Astrocyte (in vitro differentiated cells and primary cell): ENCODE data around the gene MYL6. TPM values are rescaled to one million over a fixed set of nuclear protein-coding genes. Genes with fewer than 3 reads are reported as not detected.
A peak's percentile ranks its signal among the peaks of the same experiment; 100 is the strongest.

Experiments
- DNase-seq: peaks from one replicate; pipeline ENCODE4 v3.0.0-alpha.2; 2010; ENCODE audit warnings: low read depth
- FAIRE-seq: peaks from 2 replicates; lab custom pipeline; 2011; peaks lifted over from hg19 to GRCh38; lab: Jason Lieb, UNC
- H2AFZ ChIP-seq: 2 replicates; pipeline ENCODE4 v1.6.0; 2012; ENCODE audit warnings: low read depth, low read length, inconsistent platforms
- H3K27ac ChIP-seq: 2 replicates; pipeline ENCODE4 v1.5.1; 2011; ENCODE audit warnings: low read depth, low read length, inconsistent platforms
- H3K27me3 ChIP-seq: 2 replicates; pipeline ENCODE4 v1.6.0; 2011; ENCODE audit warnings: low read length, inconsistent platforms; ENCODE audit not compliant: insufficient read depth
- H3K36me3 ChIP-seq: 2 replicates; pipeline ENCODE4 v1.5.1; 2011; ENCODE audit warnings: low read length, inconsistent platforms; ENCODE audit not compliant: insufficient read depth
- H3K4me1 ChIP-seq: 2 replicates; pipeline ENCODE4 v1.5.1; 2011; ENCODE audit warnings: low read length, inconsistent platforms; ENCODE audit not compliant: insufficient read depth
- H3K4me2 ChIP-seq: 2 replicates; pipeline ENCODE4 v1.6.0; 2012; ENCODE audit warnings: low read length, inconsistent platforms
- H3K4me3 ChIP-seq: 2 replicates; pipeline ENCODE4 v1.5.1; 2011; ENCODE audit warnings: low read depth, mild to moderate bottlenecking, low read length, inconsistent platforms; ENCODE audit not compliant: insufficient read depth
- H3K79me2 ChIP-seq: 2 replicates; pipeline ENCODE4 v1.6.0; 2012; ENCODE audit warnings: mild to moderate bottlenecking, low read length, inconsistent platforms; ENCODE audit not compliant: insufficient read depth
- H3K9ac ChIP-seq: 2 replicates; pipeline ENCODE4 v1.6.0; 2012; ENCODE audit warnings: mild to moderate bottlenecking, low read length, inconsistent platforms
- H3K9me3 ChIP-seq: 2 replicates; pipeline ENCODE4 v1.5.1; 2012; ENCODE audit warnings: low read depth, mild to moderate bottlenecking, low read length, inconsistent platforms; ENCODE audit not compliant: insufficient read depth
- H4K20me1 ChIP-seq: 2 replicates; pipeline ENCODE4 v1.6.0; 2012; ENCODE audit warnings: low read length, inconsistent platforms; ENCODE audit not compliant: insufficient read depth
- H3K27ac Mint-ChIP-seq: one replicate; pipeline ENCODE4 v1.8.0; 2021; ENCODE audit warnings: mild to moderate bottlenecking, mixed read lengths; ENCODE audit not compliant: unreplicated experiment
- H3K27me3 Mint-ChIP-seq: one replicate; pipeline ENCODE4 v1.8.0; 2021; ENCODE audit warnings: low read depth, mixed read lengths; ENCODE audit not compliant: unreplicated experiment
- H3K36me3 Mint-ChIP-seq: one replicate; pipeline ENCODE4 v1.8.0; 2021; ENCODE audit warnings: low read depth, mixed read lengths; ENCODE audit not compliant: unreplicated experiment
- H3K4me1 Mint-ChIP-seq: one replicate; pipeline ENCODE4 v1.8.0; 2021; ENCODE audit warnings: low read depth, mixed read lengths; ENCODE audit not compliant: unreplicated experiment
- H3K4me3 Mint-ChIP-seq: one replicate; pipeline ENCODE4 v1.8.0; 2021; ENCODE audit warnings: mild to moderate bottlenecking, moderate library complexity, mixed read lengths; ENCODE audit not compliant: unreplicated experiment
- H3K9me3 Mint-ChIP-seq: one replicate; pipeline ENCODE4 v1.8.0; 2021; ENCODE audit warnings: mild to moderate bottlenecking, mixed read lengths; ENCODE audit not compliant: unreplicated experiment
- CTCF ChIP-seq: IDR thresholded peaks from 2 replicates; pipeline ENCODE4 v1.5.1; 2011; ENCODE audit warnings: low read depth, mild to moderate bottlenecking, inconsistent platforms, low read length, moderate library complexity; ENCODE audit not compliant: insufficient read depth
- EZH2 ChIP-seq: IDR thresholded peaks from 2 replicates; pipeline ENCODE4 v1.6.1; 2012; ENCODE audit warnings: mild to moderate bottlenecking, low read length, inconsistent platforms; ENCODE audit not compliant: insufficient read depth
- total RNA-seq: library from RNA; stranded (reverse); gene quantifications from 2 replicates; pipeline ENCODE4 v1.2.1, GENCODE V29; 2021

MYL6 gene
- total RNA-seq, 1 donor from 2014 or later = 2,685 TPM

GRCh38 chr12:56151672-56152131 is 6.5 kb upstream of the MYL6 start:
- H3K27ac Mint-ChIP-seq = peak overlapping the region; percentile 92
- DNase-seq = no peak
- H3K9me3 ChIP-seq = no peaks in the 10 kb centered on the region
- H3K79me2 ChIP-seq = peaks cover 20% of the 10 kb centered on the region
- peak overlapping the region; percentile 68 for H3K27ac ChIP-seq
- H3K4me3 ChIP-seq = peak overlapping the region; percentile 87
- peaks cover 12% of the 10 kb centered on the region for H3K36me3 Mint-ChIP-seq
- no peaks in the 10 kb centered on the region for H4K20me1 ChIP-seq
- H3K4me1 Mint-ChIP-seq = peaks cover 7% of the 10 kb centered on the region
- peaks cover 3% of the 10 kb centered on the region for H3K36me3 ChIP-seq
- H3K9me3 Mint-ChIP-seq = no peaks in the 10 kb centered on the region
- H2AFZ ChIP-seq = peak overlapping the region; percentile 72
- TF ChIP-seq EZH2 (no peak), CTCF (peak; percentile 27)
- peak overlapping the region; percentile 95 for H3K9ac ChIP-seq
- H3K27me3 ChIP-seq = no peaks in the 10 kb centered on the region
- no peak for FAIRE-seq
- H3K27me3 Mint-ChIP-seq = no peaks in the 10 kb centered on the region
- H3K4me3 Mint-ChIP-seq = peak overlapping the region; percentile 90
- peak overlapping the region; percentile 96 for H3K4me2 ChIP-seq
- H3K4me1 ChIP-seq = peaks cover 24% of the 10 kb centered on the region

- Histone ChIP-seq H3K27me3 (no peaks in the 10 kb centered on the region), H3K9ac (peak within 1 kb of the TSS; percentile 95), H4K20me1 (no peaks in the 10 kb centered on the region), H3K4me2 (peak within 1 kb of the TSS; percentile 96), H3K79me2 (peaks cover 20% of the 10 kb centered on the region), H3K4me3 (peak within 1 kb of the TSS; percentile 87), H3K27ac (peak within 1 kb of the TSS; percentile 68), H3K4me1 (peaks cover 29% of the 10 kb centered on the region), H3K9me3 (no peaks in the 10 kb centered on the region), H2AFZ (peak within 1 kb of the TSS; percentile 82), H3K36me3 (peaks cover 3% of the 10 kb centered on the region)
- DNase-seq (peak; percentile 78), FAIRE-seq (no peak)
- Mint-ChIP-seq H3K27ac (peak within 1 kb of the TSS; percentile 92), H3K27me3 (no peaks in the 10 kb centered on the region), H3K4me3 (peak within 1 kb of the TSS; percentile 90), H3K4me1 (peaks cover 6% of the 10 kb centered on the region), H3K9me3 (no peaks in the 10 kb centered on the region), H3K36me3 (peaks cover 13% of the 10 kb centered on the region)
- no peak for TF ChIP-seq EZH2
- TF ChIP-seq CTCF = no peak
Observed at GRCh38 chr12:56152132-56152755, 5.9 kb upstream of the MYL6 start, which contains the start of gene MYL6B. Gene MYL6B (plus strand): TSS chr12:56152587. CDS start chr12:56153919, 1,332 bp downstream.
